HG03139 (cell line): ENCODE data around the gene LTO1.

Experiments used
- ATAC-seq: cut with Tn5 transposase; IDR thresholded peaks from one replicate; pipeline ENCODE4 v1.9.1; 2021; ENCODE audit not compliant: unreplicated experiment

The LTO1 gene

DNA sequence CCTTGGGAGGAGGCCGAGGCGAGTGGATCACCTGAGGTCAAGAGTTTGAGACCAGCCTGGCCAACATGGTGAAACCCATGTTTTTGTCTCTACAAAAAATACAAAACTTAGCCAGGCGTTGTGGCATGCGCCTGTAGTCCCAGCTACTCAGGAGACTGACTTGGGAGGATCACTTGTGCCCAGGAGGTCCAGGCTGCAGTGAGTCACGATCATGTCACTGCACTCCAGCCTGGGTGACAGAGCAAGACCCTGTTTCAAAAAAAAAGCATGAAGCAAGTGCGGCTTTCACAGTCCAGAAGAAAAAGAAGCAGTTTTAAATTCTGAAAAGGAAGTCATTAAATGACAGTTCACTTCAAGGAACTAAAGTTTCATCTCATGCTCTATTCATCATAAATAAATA lies 7.1 kb upstream of the LTO1 start:
- ATAC-seq: no peak

DNA sequence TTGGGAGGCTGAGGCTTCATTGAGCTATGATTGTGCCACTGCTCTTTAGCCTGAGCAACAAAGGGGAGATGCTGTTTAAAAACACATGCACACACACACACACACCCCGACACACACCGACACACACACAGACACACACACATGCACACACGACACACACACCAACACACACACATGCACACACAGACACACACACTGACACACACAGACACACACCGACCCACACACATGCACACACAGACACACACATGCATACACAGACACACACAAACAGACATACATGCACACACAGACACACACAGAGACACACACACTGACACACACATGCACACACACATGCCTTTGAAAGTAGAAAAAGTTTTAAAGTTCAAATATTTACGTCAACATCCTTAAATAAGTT lies 5.5 kb upstream of the LTO1 start:
- no peak for ATAC-seq

DNA sequence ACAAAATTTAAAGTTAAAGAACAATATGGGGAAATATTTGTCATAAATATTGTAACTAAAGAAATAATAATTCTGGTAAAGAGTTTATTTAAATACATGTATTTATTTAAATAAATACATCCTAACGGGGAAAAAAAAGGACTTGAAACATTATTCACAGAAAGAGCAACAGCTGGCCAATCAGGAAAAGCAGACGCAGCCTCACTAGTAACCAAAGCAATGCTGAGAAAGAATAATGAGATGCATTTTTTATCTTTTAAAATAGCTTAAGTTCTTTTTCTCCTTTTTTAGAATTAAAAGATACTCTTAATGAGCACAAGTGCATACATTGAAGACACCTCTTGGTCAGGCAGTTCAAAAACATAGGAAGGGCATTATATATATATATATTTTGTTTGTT lies 2.6 kb upstream of the LTO1 start:
- no peak for ATAC-seq

DNA sequence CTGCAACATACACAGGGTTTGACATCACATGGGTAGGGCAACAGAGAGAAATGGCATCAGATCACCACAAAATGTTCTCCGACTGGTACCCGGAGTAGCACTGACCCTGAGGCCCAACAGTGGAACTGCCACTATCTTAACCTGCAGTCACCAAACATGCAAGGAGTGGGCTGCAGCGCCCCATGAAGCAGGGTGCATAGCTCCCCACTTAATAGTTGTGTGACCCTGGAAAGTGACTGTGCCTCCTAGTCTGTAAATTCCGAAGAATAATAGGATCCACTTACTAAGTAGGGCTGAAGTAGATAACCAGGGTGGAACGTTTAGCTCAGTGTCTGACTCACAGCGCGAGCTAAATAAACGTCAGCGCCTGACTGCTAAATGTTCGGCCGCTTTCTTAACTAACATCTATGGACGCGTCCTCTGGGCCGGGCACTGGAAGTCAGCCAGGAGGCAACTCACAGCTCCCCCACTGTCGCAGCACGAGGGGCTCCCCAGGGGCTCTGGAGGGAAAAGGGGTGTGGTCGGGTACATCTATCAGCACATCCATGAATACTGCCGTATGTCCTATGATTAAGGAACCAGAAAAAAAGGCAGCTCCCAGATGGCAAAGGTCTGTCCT lies 777 bp downstream of the LTO1 start:
- ATAC-seq: no peak

DNA sequence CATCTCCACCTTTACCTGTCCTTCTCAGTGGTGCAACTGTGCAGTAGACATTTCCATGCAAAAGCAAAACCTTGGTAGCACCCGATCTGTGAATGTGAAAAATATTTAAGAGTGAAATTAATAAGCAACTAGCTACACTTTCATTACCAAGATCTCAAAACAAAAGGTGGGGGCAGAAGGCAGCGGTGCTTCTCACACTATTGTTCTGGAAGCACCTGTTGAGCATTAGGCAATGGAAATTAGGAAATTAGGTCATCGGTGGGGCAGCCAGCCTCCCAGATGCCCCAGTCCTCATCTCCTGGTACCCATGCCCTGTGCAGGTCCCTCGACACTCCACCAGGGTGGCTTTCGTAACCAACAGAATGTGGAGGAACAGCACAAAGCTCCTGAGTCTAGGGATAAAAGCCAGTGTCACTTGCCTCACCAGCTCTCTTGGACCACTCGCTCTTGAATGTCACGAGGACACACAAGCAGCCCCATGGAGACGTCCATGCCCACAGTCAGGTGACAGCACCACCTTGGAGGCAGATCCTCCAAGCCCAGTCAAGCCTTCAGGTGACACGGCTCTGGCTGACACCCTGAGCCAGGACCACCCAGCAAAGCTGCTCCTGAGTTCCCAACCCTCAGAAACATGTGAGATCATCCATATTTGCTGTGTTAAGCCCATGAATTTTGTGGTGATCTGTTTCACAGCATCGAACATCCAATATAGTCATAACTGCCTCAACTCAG lies 3.3 kb downstream of the LTO1 start:
- ATAC-seq: no peak

DNA sequence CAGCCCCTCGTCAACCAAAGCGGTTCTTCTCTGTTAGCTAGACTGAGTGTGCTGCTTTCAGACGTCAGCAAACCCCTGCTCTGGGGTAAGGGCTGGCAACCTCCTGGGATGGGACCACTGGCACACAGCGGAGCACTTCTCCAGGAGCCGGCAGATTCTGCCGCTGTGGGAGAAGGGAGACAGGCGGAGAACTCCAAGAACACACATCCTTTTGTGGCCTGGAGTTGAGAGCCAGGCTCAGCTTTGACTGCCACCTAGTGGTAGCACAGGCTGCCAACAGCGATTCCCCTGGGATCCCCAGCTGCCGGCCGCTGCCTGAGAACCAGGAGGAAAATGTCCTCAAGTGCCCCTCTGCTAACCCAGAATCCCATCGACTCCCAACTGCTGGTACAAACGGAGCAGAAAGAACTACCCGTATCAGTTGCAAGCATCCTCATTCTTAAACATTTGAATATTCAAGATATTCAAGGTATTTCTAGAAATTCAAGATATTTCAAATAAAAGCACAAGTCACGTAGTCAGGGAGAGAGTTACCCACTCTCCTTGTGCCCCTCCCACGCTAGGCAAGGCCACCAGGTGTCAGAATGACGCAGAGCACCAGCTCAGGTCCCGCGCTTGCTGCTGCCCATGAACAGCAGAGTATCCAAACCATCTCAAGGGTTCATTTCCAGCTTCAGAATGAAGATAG lies 4.9 kb downstream of the LTO1 start:
- ATAC-seq: no peak

DNA sequence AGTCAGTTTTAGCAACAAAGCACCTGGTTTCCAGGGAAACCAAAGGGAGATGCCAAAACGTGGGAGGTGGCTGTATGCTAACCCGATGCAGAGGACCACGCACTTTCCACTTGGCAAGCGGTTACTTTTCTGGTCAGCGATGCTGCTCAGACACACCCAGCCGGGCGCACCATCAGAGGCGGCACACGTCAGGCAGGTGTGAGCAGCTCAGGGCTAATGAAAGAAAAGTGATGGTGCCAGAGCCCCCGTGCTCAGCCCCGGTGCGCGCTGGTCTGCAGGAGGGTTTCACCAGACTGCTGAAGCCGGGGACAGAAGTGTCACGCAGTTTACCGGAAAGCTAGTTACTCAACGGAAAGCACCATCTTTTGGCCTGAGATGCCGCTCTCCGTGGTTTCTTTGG lies 5.7 kb downstream of the LTO1 start:
- ATAC-seq: no peak

DNA sequence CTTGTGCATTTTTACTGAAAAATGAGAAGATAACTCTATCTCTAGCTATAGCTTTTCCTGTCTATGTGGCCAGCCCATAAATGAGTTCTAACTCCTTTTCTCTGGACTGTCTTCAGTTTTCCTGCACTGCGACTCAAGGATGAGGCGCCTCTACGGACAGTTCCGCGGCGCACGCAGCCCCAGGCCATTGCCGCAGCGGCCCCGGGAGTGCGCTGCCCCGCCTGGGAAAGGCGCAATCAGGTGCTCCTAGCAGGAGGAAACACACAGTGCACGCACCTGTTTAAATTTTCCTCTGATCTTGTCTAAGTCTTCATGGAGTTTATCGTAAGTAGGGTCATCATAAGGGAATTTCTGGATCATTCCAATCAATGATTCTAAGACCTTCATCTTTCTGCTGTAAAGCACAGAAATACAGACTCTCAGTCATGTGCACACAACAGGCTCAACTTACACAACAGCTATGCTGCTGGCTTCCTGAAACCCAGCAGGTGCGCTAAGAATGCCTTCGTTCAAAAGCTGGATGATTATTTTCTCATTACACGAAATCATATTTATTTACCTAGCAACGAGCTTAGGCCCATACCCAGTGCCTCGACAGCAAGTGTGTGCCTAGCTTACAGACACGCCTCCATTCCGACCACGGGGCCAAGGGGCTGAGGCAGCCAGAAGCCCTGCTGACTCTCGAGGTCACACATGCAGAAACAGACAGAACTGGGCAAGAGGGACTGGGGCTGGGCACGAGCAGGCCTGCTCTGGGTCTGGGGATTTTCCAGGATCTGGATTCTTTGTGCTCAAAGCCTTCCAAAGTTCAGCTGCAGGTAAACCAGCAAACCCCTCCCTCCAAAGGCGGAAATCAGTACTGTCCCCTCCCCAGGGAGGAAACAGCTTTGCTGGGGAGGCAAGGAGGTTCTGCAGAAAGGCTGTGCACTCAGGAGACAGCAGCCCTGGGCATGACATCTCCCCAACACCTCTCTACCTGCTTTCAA lies 7.2 kb downstream of the LTO1 start:
- no peak for ATAC-seq

DNA sequence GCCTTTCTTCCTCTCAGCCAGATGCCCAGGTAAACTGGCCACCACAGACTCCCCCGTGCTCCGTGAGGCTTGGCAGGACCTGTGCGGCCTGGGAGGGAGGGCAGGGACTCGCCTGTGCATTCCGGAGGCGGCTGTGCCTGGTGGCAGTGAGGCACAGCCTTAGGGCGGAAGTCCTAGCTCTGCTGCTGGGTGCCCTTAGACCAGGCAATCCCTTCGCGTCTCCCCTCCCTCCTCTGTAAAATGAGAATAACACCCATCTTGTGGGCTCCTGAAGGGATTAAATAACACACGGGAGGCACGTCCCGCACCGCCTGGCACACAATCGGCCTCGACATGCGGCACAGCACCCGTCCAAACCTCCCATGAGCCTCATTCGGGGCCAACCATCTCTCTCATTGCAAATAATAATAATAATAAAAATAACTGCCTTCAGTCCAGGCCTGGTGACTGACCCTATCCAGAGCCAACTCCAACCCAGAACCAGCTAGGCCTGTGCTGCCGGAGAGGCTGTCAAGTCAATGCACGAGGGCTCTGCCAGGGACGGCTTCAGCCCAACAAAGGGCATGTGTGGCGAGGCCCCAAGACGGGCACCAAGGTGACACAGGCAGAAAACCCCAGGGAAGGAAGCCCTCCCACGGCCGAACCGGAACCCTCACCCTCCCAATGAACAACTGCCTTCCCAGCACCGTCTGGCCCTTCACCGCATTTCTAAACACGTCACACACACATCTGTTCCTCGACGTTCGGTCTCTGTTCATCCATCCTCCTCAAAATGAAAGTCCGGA lies 8.2 kb downstream of the LTO1 start:
- no peak for ATAC-seq

DNA sequence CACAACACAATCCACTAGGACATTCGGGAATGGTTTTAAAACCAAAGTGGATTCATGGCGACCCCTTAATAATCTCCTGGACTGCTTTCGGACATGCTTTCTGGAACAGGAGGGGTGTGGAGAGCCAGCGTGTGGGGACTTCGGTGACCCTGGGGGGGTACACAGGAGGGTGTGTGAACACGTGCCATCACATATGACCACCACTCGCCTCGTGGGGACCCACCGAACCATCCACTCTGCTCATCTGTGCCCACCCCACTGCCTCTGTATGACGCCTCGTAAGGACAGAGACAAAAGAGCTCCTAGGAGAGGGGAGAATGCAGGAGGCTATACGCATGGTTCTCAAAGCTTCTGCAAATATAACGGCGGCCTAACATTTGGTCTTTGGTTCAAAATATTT lies 8.9 kb downstream of the LTO1 start:
- no peak for ATAC-seq

DNA sequence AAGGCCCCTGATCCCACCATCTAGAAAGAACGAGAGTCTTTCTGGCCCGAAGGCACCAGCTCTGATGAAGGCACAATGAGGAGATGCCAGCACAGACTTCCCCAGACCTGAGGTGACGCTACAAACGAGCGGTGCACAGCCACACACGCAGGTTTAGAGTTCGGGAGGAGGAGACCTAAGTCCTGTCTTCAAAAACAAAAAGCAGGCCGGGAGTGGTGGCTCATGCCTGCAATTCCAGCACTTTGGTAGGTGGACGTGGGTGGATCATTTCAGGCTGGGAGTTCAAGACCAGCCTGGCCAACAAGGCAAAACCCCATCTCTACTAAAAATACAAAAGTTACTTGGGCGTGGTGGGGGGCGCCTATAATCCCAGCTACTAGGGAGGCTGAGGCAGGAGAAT lies 9.5 kb downstream of the LTO1 start:
- no peak for ATAC-seq

DNA sequence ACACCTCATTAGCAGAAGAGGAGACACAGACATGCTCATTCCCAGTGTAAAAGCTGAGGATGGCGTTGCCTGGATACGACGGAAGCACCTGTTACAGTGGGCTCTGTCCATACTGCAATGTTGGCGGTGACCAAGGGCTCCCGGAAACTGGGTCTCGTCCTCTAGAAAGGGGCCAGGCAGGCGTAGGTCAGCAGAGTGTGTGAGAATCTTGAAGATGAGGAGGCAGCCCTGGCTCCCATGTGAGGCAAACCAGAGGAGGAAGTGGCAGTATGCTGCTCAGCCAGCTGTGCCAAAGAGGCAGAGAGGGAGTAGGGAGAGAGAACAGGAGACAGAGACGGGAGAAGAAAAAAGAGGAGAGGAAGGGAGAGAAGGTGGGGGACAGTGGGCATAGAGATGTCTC lies 10.3 kb downstream of the LTO1 start:
- ATAC-seq: no peak

DNA sequence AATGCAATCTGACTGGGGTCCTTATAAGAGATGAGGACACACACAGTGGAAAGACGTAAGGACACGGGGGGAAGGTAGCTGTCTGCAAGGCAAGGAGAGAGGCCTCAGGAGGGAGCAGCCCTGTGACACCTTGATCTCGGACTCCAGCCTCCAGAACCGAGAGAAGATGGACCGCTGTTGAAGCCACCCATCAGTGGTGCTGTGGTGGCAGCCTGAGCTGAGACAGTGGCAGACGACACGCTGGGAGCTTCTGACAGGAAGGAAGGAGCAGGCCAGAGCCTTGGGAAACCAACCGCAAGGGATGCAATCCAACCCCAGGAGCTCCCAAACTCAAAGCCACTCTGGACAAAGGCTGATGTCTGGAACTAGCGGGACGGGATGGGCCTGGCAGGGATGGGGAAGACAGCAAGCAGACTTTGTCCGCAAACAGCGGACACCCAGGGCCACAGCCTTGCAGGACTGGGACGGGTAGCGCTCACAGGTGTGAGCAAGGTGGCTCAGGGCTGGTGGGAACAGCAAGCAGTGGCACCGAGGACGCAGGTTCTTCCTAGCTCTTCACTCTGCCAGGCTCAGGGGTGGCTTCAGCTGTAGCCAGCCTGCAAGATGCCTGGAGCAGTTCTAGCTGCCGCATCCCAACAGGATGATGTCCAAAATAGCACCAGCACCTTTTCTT lies 10.9 kb downstream of the LTO1 start:
- ATAC-seq: no peak

DNA sequence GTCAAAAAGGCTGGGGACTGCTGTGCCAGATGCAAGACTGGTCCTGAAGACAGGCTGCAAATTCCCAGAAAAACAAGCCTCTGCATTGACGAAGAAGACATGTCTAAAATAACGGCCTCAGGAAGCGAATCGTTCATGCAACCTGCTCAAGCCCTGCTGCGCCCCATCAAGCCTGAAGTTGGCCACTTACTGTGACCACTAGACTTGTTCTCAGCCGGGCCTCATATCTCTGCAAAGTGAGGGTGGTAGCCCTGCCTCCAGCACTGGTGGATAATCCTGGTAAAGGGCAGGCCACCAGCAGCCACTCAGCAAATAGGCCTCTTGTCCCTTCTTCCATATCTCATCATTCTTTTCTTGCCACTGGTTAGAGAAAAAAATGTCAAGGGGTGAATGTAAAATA lies 11.8 kb downstream of the LTO1 start:
- ATAC-seq: no peak

DNA sequence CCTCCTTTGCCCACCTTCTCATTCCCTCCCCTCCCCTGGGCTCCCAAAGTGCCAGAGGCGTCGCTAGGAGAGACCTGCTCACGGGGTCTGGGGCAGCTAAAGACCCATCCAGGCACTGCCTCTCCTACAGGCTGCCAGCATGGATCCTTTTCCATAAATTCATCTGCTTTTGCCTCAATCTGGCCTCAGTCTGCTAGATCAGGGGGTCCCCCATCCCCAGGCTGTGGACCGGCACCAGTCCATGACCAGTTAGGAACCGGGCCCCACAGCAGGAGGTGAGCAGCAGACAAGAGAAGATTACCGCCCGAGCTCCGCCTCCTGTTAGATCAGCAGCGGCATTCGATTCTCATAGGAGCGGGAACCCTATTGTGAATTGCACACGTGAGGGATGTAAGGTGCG lies 12.3 kb downstream of the LTO1 start:
- no peak for ATAC-seq

DNA sequence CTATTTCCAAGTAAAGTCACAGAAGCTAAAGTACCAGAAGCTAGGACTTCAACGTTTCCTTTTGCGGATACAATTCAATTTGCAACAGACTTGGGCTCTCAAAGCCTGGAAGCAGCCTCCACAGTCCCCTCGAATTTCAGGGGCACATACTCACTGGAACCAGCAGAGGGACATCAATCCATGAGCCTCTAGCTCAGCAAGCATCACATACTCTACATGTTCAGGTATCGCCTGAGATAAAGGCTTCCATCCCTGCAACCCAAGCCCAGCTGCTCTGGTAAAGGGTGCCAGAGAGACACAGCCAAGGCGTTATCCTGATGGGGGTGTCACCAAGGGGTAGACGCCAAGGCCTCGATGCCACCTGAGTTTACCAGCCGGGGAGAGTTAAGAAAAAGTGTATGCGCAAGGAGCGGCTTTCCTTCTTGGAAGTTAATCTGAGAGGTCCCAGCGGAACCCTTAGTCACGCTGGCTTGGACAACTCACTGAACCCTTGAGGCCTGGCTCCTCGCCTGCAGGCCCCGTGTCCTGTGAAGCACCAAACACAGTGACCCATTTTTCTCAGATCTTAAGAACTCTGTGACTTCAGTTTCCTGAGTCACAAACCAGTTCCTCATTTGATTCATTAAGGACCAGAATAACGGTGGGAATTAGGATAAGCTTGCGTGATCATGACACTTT lies 13.0 kb downstream of the LTO1 start:
- ATAC-seq: no peak

DNA sequence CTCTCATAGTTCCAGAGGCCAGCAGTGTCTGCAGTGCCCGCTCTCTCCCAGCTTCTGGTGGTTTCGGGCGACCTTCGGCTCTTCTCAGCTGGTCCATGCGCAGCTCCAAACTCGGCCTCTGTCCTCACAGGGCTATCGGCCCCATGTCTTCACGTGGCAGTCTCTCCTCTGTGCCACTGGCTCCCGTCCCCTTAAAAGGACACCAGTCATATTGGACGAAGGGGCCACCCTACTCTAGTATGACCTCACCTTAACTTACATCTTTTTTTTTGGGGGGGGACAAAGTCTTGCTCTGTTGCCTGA lies 13.8 kb downstream of the LTO1 start:
- ATAC-seq: no peak

DNA sequence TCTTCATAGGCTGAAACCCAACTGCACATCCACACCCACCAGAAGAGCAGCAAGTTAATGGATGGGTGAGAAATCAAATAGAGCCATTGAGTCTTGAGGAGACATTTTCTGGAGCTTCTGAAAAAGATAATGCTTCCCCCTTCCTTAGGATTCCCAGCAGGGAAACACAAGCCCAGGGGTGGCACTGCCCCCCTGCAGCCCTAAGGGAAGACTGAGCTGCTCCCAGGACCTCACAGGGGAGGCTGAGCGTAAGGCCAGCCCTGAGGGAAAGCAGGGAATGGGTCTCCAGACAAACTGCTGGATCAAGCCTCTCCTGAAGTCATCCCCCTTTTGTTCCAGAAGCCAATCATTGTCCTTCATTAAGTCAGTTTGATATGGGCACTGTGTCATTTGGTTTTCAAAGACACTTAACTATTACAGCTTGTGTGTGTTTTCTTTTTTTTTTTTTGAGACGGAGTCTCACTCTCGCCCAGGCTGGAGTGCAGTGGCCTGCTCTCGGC lies 15.1 kb downstream of the LTO1 start:
- ATAC-seq: no peak

DNA sequence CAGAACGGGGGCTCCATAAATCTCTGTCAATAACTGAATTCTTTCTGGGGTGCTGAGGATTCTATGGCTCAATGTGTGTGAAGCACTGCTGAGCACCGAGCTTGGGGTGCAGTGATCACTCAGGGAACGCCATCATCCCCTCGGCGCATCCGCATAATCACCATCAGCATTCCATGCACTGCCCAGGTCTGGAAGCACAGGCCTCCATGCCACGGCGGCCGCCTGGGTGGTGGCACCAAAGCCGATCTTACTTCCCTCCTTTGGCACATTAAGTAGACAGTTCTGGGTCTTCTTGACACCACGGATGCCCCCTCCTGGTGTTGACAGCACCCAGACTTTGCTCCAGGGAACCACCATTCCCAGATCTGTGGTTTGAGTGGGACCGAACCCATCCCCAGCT lies 15.6 kb downstream of the LTO1 start:
- ATAC-seq: no peak
